Memory B cell (primary cell): Measurements from ENCODE around the gene TBC1D20.

Experiments
- ATAC-seq: fragments of 150-1000 bp; cut with Tn5 transposase; 2 replicates; pipeline ENCODE4 v1.10.0; 2021; ENCODE audit warnings: low read depth, mild to moderate bottlenecking, moderate library complexity
- DNase-seq, 2 donors: peaks; one replicate each; pipeline ENCODE4 v3.0.0; 2022; ENCODE audit warnings: low spot score in 2 of 2
- H3K27ac Mint-ChIP-seq: one replicate; pipeline ENCODE4 v1.8.0; 2022; ENCODE audit warnings: mild to moderate bottlenecking, moderate library complexity, mixed read lengths
- H3K27me3 Mint-ChIP-seq: one replicate; pipeline ENCODE4 v1.8.0; 2022; ENCODE audit warnings: mixed read lengths
- H3K36me3 Mint-ChIP-seq: one replicate; pipeline ENCODE4 v1.8.0; 2022; ENCODE audit warnings: mild to moderate bottlenecking, mixed read lengths
- H3K4me1 Mint-ChIP-seq: one replicate; pipeline ENCODE4 v1.8.0; 2022; ENCODE audit warnings: mixed read lengths
- H3K4me3 Mint-ChIP-seq: one replicate; pipeline ENCODE4 v1.8.0; 2022; ENCODE audit warnings: mild to moderate bottlenecking, moderate library complexity, mixed read lengths
- H3K9me3 Mint-ChIP-seq: one replicate; pipeline ENCODE4 v1.8.0; 2022; ENCODE audit warnings: mixed read lengths

Gene TBC1D20

DNA sequence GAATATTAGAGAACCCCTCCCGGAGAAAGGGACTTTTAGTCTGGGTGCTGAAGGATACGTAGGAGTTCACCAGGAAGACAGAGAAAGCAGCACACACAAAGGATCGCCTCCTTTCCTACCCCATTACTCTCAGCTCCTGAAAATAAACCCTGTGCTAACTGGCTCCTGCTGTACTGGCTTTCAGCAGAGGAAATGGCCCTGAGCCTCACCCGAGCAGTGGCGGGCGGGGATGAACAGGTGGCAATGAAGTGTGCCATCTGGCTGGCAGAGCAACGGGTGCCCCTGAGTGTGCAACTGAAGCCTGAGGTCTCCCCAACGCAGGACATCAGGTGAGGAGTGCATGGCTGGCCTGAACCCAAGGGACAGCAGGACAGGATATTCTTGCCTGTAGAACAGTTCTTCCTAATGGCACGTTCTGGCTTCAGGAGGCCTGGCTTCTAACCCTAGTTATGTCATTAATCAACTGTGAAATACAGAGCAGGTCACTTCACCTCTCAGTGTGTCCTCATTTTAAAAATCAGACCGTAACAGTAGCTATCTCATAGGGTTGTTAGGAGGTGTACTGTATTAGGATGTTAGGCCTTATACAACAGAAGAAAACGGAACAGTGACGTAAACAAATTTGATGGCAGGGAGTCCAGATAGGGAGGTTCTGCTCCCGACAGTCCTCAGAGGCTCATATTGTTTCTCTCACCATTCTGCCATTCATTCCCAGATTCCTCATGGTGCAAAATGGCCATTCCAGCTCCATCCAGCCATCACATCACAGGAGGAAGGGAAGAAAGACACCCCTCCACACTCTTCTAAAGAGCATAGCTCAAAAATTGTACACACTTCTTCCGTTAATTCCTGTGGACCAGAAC, 52.4 kb downstream of the TBC1D20 start:
- DNase-seq (no peak), ATAC-seq (no peak)
- H3K36me3 Mint-ChIP-seq: peaks cover 15% of the 10 kb centered on the region
- H3K27me3 Mint-ChIP-seq: no peaks in the 10 kb centered on the region
- H3K27ac Mint-ChIP-seq: peak overlapping the region; percentile 93
- H3K4me1 Mint-ChIP-seq: peaks cover 33% of the 10 kb centered on the region
- no peaks in the 10 kb centered on the region for H3K9me3 Mint-ChIP-seq
- peak overlapping the region; percentile 92 for H3K4me3 Mint-ChIP-seq

DNA sequence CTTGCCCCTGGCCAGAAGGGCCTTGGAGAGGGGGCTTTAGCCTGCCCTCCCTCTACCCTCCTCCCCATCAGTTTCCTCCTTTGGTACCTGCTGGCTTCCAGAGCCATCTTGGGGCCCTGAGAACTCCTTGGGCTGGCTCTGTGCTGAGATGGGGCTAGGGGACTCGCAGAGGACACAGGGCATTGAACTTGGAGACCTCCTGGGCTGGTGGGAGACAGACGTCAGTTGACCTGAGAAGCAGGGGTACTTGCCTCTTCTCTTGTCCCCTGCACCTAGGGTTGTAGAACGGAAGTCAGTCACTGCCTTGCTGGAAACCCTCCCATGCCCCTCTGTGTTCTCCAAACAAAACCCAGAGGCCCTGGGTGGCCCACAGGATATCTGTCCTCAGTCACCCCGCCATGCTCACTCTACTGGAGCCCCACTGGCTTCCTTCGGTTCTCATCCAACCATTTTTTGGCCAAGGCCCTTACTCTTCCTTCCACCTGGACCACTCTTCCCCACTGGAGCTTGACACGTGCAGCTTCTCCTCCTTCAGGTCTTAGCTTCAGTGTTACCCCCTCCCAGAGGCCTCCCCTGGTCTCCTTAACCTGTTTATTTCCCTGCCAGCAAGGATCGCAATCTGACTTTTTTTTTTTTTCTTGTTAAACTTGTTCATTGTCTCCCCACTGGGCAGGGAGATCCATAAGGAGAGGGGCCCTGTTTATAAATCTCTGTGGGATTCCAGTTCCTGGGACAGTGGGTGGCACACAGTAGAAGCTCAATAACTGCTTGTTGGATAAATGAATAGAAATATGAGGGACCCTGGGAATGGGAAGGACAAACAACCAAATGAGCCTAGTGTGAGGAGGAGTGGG, 53.3 kb downstream of the TBC1D20 start:
- Mint-ChIP-seq H3K9me3 (no peaks in the 10 kb centered on the region), H3K4me3 (peak overlapping the region; percentile 92), H3K36me3 (peaks cover 15% of the 10 kb centered on the region), H3K4me1 (peaks cover 33% of the 10 kb centered on the region), H3K27ac (peak overlapping the region; percentile 93), H3K27me3 (no peaks in the 10 kb centered on the region)
- ATAC-seq (no peak), DNase-seq (peak in 1 of 2 donors; percentile 32)

DNA sequence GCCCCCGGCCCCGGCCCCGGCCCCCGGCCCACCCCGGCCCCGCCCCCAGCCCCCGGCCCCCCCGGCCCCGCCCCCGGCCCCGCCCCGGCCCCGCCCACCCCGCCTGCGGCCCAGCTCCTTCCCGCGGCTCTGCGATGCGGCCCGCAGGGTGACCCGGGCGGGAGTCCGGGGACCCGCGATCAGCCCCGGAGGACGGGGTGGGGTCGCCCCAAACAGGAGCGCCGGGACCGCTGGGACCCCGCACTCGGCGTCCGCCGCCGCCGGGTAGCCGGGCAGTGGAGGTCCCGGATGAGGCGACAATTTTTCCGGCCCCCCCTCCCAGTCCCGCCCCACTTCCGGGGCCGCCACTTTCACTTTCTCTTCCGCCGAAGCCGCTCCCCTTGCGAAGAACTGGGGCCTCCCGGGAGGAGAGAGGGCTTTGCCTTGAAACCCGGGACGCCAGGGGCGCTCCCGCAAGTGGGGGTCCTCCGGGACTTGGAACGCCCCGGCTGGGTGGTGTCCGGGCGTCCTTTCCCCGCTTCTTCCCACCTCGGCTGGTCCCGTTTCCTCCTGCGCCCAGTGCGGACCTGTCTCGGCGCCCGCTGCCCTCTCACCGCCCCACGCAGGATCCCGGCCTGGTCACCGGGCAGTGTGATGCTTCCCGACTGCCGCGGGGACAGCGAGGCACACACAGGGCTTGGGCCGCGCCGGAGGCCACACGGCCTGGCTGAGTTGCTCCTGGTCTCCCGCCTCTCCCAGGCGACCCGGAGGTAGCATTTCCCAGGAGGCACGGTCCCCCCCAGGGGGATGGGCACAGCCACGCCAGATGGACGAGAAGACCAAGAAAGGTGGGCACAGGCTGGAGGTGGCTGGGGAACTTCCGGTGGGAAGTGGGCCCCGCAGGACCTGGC, 54.1 kb downstream of the TBC1D20 start, which contains the start of gene RBCK1:
Gene RBCK1, plus strand, starts transcription at position 347 of the 890 bp plus-strand sequence. Its CDS starts 459 bp downstream, at position 806.
- peak; percentile 91 to 95 for DNase-seq
- H3K9me3 Mint-ChIP-seq: no peaks in the 10 kb centered on the region
- peak within 1 kb of the TSS; percentile 95 for H3K4me3 Mint-ChIP-seq
- H3K27ac Mint-ChIP-seq: peak within 1 kb of the TSS; percentile 93
- peak; percentile 84 for ATAC-seq
- H3K4me1 Mint-ChIP-seq: peaks cover 31% of the 10 kb centered on the region
- H3K27me3 Mint-ChIP-seq: no peaks in the 10 kb centered on the region
- peaks cover 13% of the 10 kb centered on the region for H3K36me3 Mint-ChIP-seq

DNA sequence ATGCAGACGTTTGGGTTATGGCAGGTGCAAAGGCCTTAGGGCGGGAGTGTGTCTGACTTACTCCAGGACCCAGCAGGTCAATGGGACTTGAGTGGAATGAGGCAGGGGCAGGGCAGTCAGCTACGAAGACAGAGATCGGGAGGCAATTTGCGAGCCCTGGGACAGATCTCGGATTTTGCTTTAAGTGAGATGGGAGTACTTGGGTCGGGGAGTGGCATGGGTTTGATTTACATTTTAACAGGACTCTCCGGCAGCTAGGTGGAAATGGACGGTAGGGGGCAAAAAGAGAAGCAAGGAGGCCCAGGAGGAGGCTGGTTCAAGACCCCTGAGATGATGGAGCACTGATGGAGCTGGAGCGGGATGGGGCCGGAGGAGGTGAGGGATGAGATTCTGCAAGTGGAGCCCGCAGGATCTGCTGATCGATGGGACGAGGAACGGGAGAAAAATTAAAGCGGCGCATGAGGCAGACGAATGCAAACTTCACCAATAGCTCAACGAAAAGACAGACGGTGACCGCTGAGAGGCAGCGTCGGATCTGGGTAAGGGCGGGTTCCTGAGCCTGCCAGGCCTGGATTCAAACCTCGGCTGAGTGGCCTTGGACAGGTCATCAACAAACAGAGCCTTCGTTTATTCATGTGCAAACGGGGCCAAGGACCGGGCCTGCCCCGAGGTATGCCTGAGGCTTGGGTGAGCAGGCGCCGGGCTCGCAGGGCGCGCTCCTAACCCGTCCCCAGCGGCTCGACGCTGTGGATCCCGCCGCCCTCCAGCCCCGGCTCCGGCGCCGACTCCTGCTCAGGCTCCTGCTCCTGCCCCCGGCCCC, 55.0 kb downstream of the TBC1D20 start:
- DNase-seq: peak; percentile 50 to 66

DNA sequence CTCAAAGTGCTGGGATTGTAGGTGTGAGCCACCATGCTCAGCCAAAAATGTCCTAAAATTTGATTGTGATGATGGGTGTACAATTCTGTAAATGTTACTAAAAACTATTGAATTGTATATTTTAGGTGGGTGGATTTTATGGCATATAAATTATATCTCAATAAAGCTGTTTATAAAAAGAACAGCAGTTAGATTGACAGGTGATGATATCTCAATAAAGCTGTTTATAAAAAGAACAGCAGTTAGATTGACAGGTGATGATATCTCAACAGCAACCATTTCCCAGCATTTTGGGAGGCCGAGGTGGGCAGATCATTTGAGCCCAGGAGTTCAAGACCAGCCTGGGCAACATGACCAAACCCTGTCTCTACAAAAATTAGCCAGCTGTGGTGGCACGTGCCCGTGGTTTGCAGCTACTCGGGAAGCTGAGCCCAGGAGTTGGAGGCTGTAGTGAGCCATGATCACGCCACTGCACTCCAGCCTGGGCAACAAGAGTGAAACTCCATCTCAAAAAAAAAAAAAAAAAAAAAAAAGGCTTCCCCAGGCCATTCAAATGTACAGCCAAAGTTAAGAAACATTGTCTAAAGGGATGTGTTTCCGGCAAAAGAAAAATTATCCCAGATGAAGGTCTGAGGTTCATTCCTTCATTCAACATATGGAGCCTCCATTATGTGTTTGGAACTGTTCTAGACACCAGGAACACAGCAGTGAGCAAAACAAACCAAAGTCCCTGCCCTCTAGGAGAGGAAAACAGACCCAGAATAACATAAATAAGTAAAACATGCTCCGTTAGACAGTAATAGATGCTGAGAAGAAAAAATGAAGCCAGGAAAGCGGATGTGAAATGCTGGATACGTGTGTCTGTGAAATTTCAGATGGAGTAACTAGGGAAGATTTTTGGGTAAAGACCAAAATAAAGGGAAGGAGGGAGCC, 55.9 kb downstream of the TBC1D20 start:
- ATAC-seq (no peak), DNase-seq (no peak)
- peaks cover 40% of the 10 kb centered on the region for H3K4me1 Mint-ChIP-seq
- H3K27ac Mint-ChIP-seq: peak overlapping the region; percentile 88
- no peaks in the 10 kb centered on the region for H3K9me3 Mint-ChIP-seq
- H3K4me3 Mint-ChIP-seq: peak overlapping the region; percentile 95
- no peaks in the 10 kb centered on the region for H3K27me3 Mint-ChIP-seq
- H3K36me3 Mint-ChIP-seq: peaks cover 4% of the 10 kb centered on the region

More for the DNA sequence above, 55.0 kb downstream of the TBC1D20 start:
- H3K36me3 Mint-ChIP-seq: peaks cover 11% of the 10 kb centered on the region
- H3K9me3 Mint-ChIP-seq: no peaks in the 10 kb centered on the region
- H3K27me3 Mint-ChIP-seq: no peaks in the 10 kb centered on the region
- H3K4me3 Mint-ChIP-seq: peak overlapping the region; percentile 95
- ATAC-seq: peak; percentile 41
- peak overlapping the region; percentile 88 for H3K27ac Mint-ChIP-seq
- peaks cover 36% of the 10 kb centered on the region for H3K4me1 Mint-ChIP-seq

DNA sequence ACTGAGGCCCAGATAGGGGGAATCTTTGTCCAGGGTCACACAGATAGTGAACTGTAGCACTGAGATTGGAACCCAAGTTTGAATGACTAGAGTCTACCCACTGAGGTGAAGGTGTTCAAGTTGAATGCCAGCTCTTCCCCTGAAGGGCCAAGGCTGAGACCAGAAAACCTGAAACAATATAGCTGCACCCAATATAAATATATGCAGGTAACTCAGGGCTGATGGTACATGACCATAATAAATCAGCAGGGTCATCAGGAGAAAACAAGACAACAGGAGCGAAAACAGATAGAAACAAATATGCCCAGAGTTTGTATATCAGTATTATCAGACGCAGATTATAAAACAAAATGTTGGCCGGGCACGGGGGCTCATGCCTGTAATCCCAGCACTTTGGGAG, 58.2 kb downstream of the TBC1D20 start:
- ATAC-seq: no peak
- no peak overlapping the region for H3K27ac Mint-ChIP-seq
- no peaks in the 10 kb centered on the region for H3K9me3 Mint-ChIP-seq
- H3K36me3 Mint-ChIP-seq: no peaks in the 10 kb centered on the region
- H3K4me1 Mint-ChIP-seq: peaks cover 25% of the 10 kb centered on the region
- no peak overlapping the region for H3K4me3 Mint-ChIP-seq
- DNase-seq: no peak
- no peaks in the 10 kb centered on the region for H3K27me3 Mint-ChIP-seq

DNA sequence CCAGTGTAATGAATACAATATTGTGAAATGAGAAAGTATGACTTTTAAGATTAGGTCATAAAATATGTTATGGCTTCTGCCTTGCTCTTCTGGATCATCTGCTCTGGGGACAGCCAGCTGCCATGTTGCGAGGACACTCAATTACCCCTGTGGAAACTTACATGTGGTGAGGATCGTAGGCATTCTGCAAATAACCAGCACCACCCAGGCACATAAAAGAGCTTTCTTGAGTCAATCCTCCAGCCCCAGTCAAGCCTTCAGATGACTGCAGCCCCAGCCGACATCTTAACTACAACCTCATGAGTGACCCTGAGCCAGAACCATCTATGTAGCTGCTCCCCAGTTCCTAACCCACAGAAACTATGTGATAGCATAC, 58.8 kb downstream of the TBC1D20 start:
- no peak overlapping the region for H3K4me3 Mint-ChIP-seq
- ATAC-seq (no peak), DNase-seq (no peak)
- H3K27ac Mint-ChIP-seq: peak overlapping the region; percentile 72
- H3K9me3 Mint-ChIP-seq: no peaks in the 10 kb centered on the region
- no peaks in the 10 kb centered on the region for H3K27me3 Mint-ChIP-seq
- H3K36me3 Mint-ChIP-seq: peaks cover under 1% of the 10 kb centered on the region
- H3K4me1 Mint-ChIP-seq: peaks cover 21% of the 10 kb centered on the region

DNA sequence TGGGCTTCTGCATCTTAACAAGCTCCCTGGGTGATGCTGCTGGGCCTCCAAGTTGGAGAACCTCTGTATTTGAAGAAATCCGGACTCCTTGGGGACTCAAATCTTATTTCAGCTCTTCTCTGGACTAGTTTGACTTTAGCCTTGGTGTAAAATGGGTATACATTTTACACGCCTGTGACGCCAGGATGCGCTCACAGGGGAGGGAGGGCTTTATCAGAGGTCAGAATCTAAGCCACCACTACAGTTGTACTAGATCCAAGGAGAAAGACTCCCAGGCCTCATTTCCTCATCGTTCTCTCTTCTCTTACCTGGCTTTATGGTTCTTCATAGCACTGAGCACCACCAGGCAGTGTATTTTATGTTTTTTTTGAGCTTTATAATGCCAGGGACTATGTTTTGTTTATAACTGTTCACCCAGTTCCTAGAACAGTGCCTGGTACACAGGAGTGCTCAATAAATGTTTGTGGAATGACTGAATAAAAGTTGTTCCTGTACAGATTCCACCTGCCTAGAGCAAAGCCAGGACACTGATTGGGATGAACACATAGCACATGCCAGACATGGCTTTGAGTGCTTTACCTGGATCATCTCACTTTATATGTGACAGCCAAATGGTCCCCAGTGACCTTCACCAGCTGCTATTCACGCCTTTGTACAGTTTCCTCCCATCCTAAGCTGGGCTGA, 59.3 kb downstream of the TBC1D20 start:
- H3K36me3 Mint-ChIP-seq: peaks cover 2% of the 10 kb centered on the region
- ATAC-seq (no peak), DNase-seq (no peak)
- H3K27ac Mint-ChIP-seq: peak overlapping the region; percentile 72
- no peaks in the 10 kb centered on the region for H3K9me3 Mint-ChIP-seq
- H3K27me3 Mint-ChIP-seq: no peaks in the 10 kb centered on the region
- H3K4me3 Mint-ChIP-seq: peak overlapping the region; percentile 24
- peaks cover 21% of the 10 kb centered on the region for H3K4me1 Mint-ChIP-seq

DNA sequence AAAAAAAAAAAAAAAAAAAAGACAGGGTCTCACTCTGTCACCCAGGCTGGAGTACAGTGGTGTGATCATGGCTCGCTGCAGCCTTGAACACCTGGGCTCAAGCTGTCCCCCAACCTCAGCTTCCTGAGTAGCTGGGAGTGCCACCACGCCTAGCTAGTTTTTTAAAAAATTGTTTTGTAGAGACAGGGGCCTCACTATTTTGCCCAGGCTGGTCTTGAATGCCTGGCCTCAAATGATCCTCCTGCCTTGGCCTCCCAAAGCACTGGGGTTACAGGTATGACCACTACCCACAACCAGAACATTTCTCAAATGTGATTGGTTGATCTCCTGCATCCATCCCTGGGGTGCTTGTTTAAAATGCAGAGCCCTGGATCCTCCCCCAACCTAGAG, 59.8 kb downstream of the TBC1D20 start:
- no peak overlapping the region for H3K27ac Mint-ChIP-seq
- H3K9me3 Mint-ChIP-seq: no peaks in the 10 kb centered on the region
- peaks cover 2% of the 10 kb centered on the region for H3K36me3 Mint-ChIP-seq
- H3K4me3 Mint-ChIP-seq: peak overlapping the region; percentile 17
- DNase-seq (no peak), ATAC-seq (peak; percentile 68)
- no peaks in the 10 kb centered on the region for H3K27me3 Mint-ChIP-seq
- peaks cover 21% of the 10 kb centered on the region for H3K4me1 Mint-ChIP-seq

DNA sequence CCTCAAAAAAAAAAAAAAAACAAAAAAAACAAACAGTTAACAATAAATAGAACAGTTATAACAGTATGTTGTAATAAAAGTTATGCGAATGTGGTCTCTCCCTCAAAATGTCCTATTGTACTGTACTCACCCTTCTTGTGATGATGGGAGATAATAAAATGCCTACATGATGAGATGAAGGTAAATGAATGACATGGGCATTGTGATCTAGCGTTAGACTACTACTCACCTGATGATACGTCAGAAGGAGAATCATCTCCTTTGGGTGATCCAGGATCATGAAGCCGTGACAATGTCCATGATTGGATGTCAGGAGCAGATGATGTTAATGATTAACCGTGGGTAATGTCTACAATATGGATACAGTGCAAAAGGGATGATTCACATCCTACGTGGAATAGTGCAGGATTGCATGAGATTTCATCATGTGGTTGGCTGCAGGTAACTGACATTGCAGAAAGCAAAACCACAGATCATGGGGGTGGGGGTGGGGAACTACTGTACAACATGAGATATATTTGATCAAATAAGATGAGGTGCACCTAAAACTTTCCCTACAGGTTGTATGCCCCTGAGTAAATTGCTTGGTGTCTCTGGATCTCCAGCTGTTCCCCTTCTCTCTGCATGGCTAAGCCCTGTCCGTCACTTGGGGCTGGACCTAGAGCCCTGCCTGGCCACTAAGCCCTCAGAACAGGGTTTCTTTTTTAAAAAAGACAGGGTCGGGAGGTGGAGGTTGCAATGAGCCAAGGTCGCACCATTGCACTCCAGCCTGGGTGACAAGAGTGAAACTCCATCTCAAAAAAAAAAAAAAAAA, 60.4 kb downstream of the TBC1D20 start:
- Mint-ChIP-seq H3K4me1 (peaks cover 16% of the 10 kb centered on the region), H3K4me3 (peak overlapping the region; percentile 14), H3K27me3 (no peaks in the 10 kb centered on the region), H3K27ac (peak overlapping the region; percentile 50), H3K36me3 (peaks cover 2% of the 10 kb centered on the region), H3K9me3 (no peaks in the 10 kb centered on the region)
- DNase-seq: no peak
- ATAC-seq: no peak
